D341Med (cell line): ENCODE measurements around the gene ANO4.

Experiments used
- DNase-seq: peaks from one replicate; pipeline ENCODE4 v3.0.0; 2012; ENCODE audit warnings: low spot score

Gene ANO4

GRCh38 chr12:100794441-100795173 lies at the start of gene ANO4:
Gene ANO4 (plus strand): TSS chr12:100794776. CDS start chr12:100901786, 107,010 bp downstream.
- DNase-seq = no peak

GRCh38 chr12:100745378-100746071 lies 49.1 kb upstream of the ANO4 start:
- no peak for DNase-seq

GRCh38 chr12:100752841-100753240 lies 41.7 kb upstream of the ANO4 start:
- DNase-seq = no peak

- no peak for DNase-seq
These were observed 40.7 kb upstream of the ANO4 start for GRCh38 chr12:100753837-100754236.

GRCh38 chr12:100755186-100755585 lies 39.4 kb upstream of the ANO4 start:
- DNase-seq = no peak

GRCh38 chr12:100758083-100758482 lies 36.5 kb upstream of the ANO4 start:
- no peak for DNase-seq

- DNase-seq = no peak
These were observed 27.2 kb upstream of the ANO4 start for GRCh38 chr12:100767371-100767770.

GRCh38 chr12:100767950-100768349 lies 26.6 kb upstream of the ANO4 start:
- no peak for DNase-seq

GRCh38 chr12:100778967-100779590 lies 15.5 kb upstream of the ANO4 start:
- no peak for DNase-seq

- DNase-seq = no peak
These were observed 5.4 kb upstream of the ANO4 start for GRCh38 chr12:100789146-100789545.

GRCh38 chr12:100789975-100790374 lies 4.6 kb upstream of the ANO4 start:
- no peak for DNase-seq

GRCh38 chr12:100790552-100790951 lies 4.0 kb upstream of the ANO4 start:
- DNase-seq = no peak

GRCh38 chr12:100793182-100793581 lies 1.4 kb upstream of the ANO4 start:
- no peak for DNase-seq

- DNase-seq = no peak
These were observed 711 bp downstream of the ANO4 start for GRCh38 chr12:100795174-100795799.

GRCh38 chr12:100795800-100796179 lies 1.2 kb downstream of the ANO4 start:
- DNase-seq = no peak

- DNase-seq = no peak
These were observed 2.0 kb downstream of the ANO4 start for GRCh38 chr12:100796621-100797020.

- no peak for DNase-seq
These were observed 2.7 kb downstream of the ANO4 start for GRCh38 chr12:100797246-100797645.

GRCh38 chr12:100797786-100798185 lies 3.2 kb downstream of the ANO4 start:
- DNase-seq = no peak

- DNase-seq = no peak
These were observed 3.9 kb downstream of the ANO4 start for GRCh38 chr12:100798286-100799160.

- DNase-seq = no peak
These were observed 5.2 kb downstream of the ANO4 start for GRCh38 chr12:100799770-100800169.

- no peak for DNase-seq
These were observed 6.1 kb downstream of the ANO4 start for GRCh38 chr12:100800723-100801122.

GRCh38 chr12:100801320-100801719 lies 6.7 kb downstream of the ANO4 start:
- DNase-seq = no peak
